H1 (cell line): Measurements from ENCODE around the gene MTAP. TPM values are rescaled to one million over a fixed set of nuclear protein-coding genes. Genes with fewer than 3 reads are reported as not detected.

Source experiments
- ASH2L ChIP-seq: fragments of 200-600, 300-600 bp; sonication (generic); IDR thresholded peaks from one replicate; pipeline ENCODE4 v1.7.1; 2017; ENCODE audit warnings: low read length
- CHD2 ChIP-seq: IDR thresholded peaks from 2 replicates; pipeline ENCODE4 v1.6.1; 2012; ENCODE audit warnings: low read length, improper control_type of control experiment
- KDM1A ChIP-seq: fragments of 200-600, 300-600 bp; sonication (generic); IDR thresholded peaks from 2 replicates; pipeline ENCODE4 v1.7.1; 2016; ENCODE audit warnings: mild to moderate bottlenecking, low read length, borderline replicate concordance
- KDM4A ChIP-seq: IDR thresholded peaks from one replicate; pipeline ENCODE4 v1.7.1; 2012; ENCODE audit warnings: low read depth, mild to moderate bottlenecking, moderate library complexity, low read length, inconsistent platforms; ENCODE audit not compliant: severe bottlenecking
- KDM5A ChIP-seq: fragments of 200-600 bp; IDR thresholded peaks from 2 replicates; pipeline ENCODE4 v1.7.1; 2012; ENCODE audit warnings: mild to moderate bottlenecking, low read length, inconsistent platforms, mixed read lengths
- NANOG ChIP-seq: IDR thresholded peaks from 2 replicates; pipeline ENCODE4 v1.6.1; 2011; ENCODE audit warnings: low read length, low read depth, mild to moderate bottlenecking, inconsistent platforms; ENCODE audit not compliant: insufficient read depth, poor library complexity, severe bottlenecking
- NRF1 ChIP-seq: IDR thresholded peaks from 2 replicates; pipeline ENCODE4 v1.6.1; 2011; ENCODE audit warnings: mild to moderate bottlenecking, low read depth, low read length, improper control_type of control experiment
- POLR2A ChIP-seq, 2 experiments: IDR thresholded peaks; 1 replicate in 1 of 2; 2 replicates in 1 of 2; pipeline ENCODE4 v1.6.1; 2011; ENCODE audit warnings: low read depth in 2 of 2, low read length in 2 of 2, mild to moderate bottlenecking in 2 of 2; ENCODE audit errors: control extremely low read depth in 1 of 2
- RFX5 ChIP-seq: IDR thresholded peaks from 2 replicates; pipeline ENCODE4 v1.6.1; 2011; ENCODE audit warnings: low read depth, low read length, improper control_type of control experiment, borderline replicate concordance
- RXRA ChIP-seq: IDR thresholded peaks from 2 replicates; pipeline ENCODE4 v1.6.1; 2011; ENCODE audit warnings: low read depth, mild to moderate bottlenecking, low read length, moderate library complexity; ENCODE audit not compliant: insufficient read depth
- SP2 ChIP-seq: IDR thresholded peaks from 2 replicates; pipeline ENCODE4 v1.6.1; 2012; ENCODE audit warnings: mild to moderate bottlenecking, low read length, inconsistent platforms
- TCF12 ChIP-seq: IDR thresholded peaks from 2 replicates; pipeline ENCODE4 v1.6.1; 2011; ENCODE audit warnings: low read depth, mild to moderate bottlenecking, low read length
- USF2 ChIP-seq: IDR thresholded peaks from 2 replicates; pipeline ENCODE4 v1.6.1; 2011; ENCODE audit warnings: low read length, improper control_type of control experiment
- polyA plus RNA-seq, 7 experiments: library from polyadenylated mRNA; depleted of rRNA in 3 of 7; stranded (reverse) in 5 of 7; unstranded in 2 of 7; fragments of >200 nt in 5 of 7; fragments of 200-250 nt in 2 of 7; gene quantifications; 1 replicate in 5 of 7; 2 replicates in 1 of 7; 4 replicates in 1 of 7; pipeline versions ENCODE4 v1.2.1 to v1.2.3, GENCODE V29; 2011 to 2013; ENCODE audit warnings: missing spikeins in 2 of 7, mixed read lengths in 2 of 7
- total RNA-seq: library from RNA; stranded (reverse); fragmentation: NEBNext Ultra II Directional; extraction: Animal tissue kit (Norgen Biotek cat#: 25700); gene quantifications from 2 replicates; pipeline ENCODE4 v1.2.1, GENCODE V29; 2021

MTAP gene
- total and polyA plus RNA-seq, 2 of the 8 experiments (the other 6 are each of a cell fraction or from before 2014, with no cell fraction given): 16.4 to 100 TPM

DNA sequence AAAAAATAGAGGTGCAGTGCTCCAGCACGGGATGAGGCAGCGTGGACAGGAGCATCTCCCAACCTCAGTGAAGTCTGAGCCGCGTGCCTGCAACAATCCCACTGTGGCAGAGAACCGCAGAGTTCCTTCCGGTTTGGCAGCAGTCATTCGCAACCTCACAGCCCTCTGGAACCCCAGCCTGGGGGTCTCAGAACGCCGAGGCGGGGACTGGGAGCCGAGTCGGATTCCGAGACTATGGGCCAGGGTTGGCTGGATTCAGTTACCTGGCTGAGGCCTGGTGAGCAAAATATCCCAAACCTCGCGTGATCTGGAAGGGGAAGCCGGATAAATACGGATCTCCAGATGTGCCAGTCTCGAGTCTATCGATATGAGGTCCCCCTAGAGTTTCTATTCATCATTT is 164.7 kb downstream of the MTAP start (continued):
- TF ChIP-seq CHD2: peak; percentile 64
- no peak for TF ChIP-seq KDM4A
- TF ChIP-seq NANOG: no peak
- no peak for TF ChIP-seq RXRA
- TF ChIP-seq RFX5: no peak
- TF ChIP-seq NRF1: no peak
- TF ChIP-seq POLR2A (IDR thresholded peaks at IDR 0.05; ENCODE audit: control extremely low read depth in 1 of 2, low read depth in 2 of 2, low read length in 2 of 2): no peak
- no peak for TF ChIP-seq KDM5A
- TF ChIP-seq KDM1A: no peak
- no peak for TF ChIP-seq USF2
- no peak for TF ChIP-seq ASH2L
- no peak for TF ChIP-seq TCF12
- TF ChIP-seq SP2: no peak
